ENCODE measurements around the gene GCN1. TPM values are rescaled to one million over a fixed set of nuclear protein-coding genes. Genes with fewer than 3 reads are reported as not detected.

The GCN1 gene
- polyA plus RNA-seq, 2 of the 4 experiments (the other 2 are of a cell fraction): 43.2 to 64.1 TPM

- peak overlapping the region; percentile 93 for H3K4me3 ChIP-seq
- ChIA-PET CTCF (interaction anchor here (1.0 to 18.1 kb wide), 3 partner anchors 25 to 78 kb away, joined by 3 to 308 read pairs (median 4); no protein-coding TSS in a partner anchor), POLR2A (interaction anchor here (1.7 to 5.9 kb wide), 7 partner anchors 17 to 92 kb away, joined by 15 to 132 read pairs (median 30); partner anchors contain the start of genes RNU4-1 and RNU4-2)
- WGBS (ENCODE audit: missing lambda C conversion rate): 2% methylated on average over 12 of the region's 12 CpGs
- no peak for TF ChIP-seq MAZ (IDR thresholded peaks at IDR 0.05; ENCODE audit: borderline replicate concordance, low read depth, low read length)
- no peak for TF ChIP-seq KDM1A (IDR thresholded peaks at IDR 0.05; ENCODE audit: low read depth)
- TF ChIP-seq CEBPB (IDR thresholded peaks at IDR 0.05): peak in 1 of 2 experiments; percentile 30; a peak in 1 of 4 replicates
- TF ChIP-seq FOSB (CRISPR knock-in tag; IDR thresholded peaks at IDR 0.05): peak; percentile 88
- TF ChIP-seq EP300 (IDR thresholded peaks at IDR 0.05): no peak
- no peak for TF ChIP-seq USF2 (IDR thresholded peaks at IDR 0.05)
- TF ChIP-seq RAD21 (conservative IDR thresholded peaks at IDR 0.05 in 1 of 2, IDR thresholded peaks at IDR 0.05 in 1 of 2): no peak
- peak; percentile 45; the same call in 1 of the 2 replicates for TF ChIP-seq HOXA7 (CRISPR knock-in tag; IDR thresholded peaks at IDR 0.05)
- no peak for TF ChIP-seq CBX2 (IDR thresholded peaks at IDR 0.05; ENCODE audit: borderline replicate concordance, low read depth)
- TF ChIP-seq HMGXB4 (CRISPR knock-in tag; IDR thresholded peaks at IDR 0.05; ENCODE audit: borderline replicate concordance): no peak
- TF ChIP-seq PBX3 (IDR thresholded peaks at IDR 0.05): no peak
- no peak for TF ChIP-seq RFX5 (IDR thresholded peaks at IDR 0.05)
- TF ChIP-seq HOXB5 (CRISPR knock-in tag; IDR thresholded peaks at IDR 0.05): no peak
- TF ChIP-seq ELK1 (IDR thresholded peaks at IDR 0.05; ENCODE audit: low read depth, low read length): no peak
- TF ChIP-seq ZC3H11A (IDR thresholded peaks at IDR 0.05): no peak
- no peak; the same call in 1 of the 2 replicates for TF ChIP-seq KDM5A (IDR thresholded peaks at IDR 0.05)
- TF ChIP-seq MAFK (IDR thresholded peaks at IDR 0.05; ENCODE audit: partially characterized antibody): peak; percentile 37
- no peak for TF ChIP-seq FOSL2 (IDR thresholded peaks at IDR 0.05)
- peak; percentile 55 for TF ChIP-seq FOSL2 (CRISPR knock-in tag; IDR thresholded peaks at IDR 0.05)
- peak; percentile 13; the same call in 1 of the 2 replicates for TF ChIP-seq MAX (IDR thresholded peaks at IDR 0.05)
- 0 out of 2 replicates have a peak, but pooled peaks have one; percentile 26 for TF ChIP-seq GATA3 (IDR thresholded peaks at IDR 0.05; ENCODE audit: borderline replicate concordance)
- TF ChIP-seq RARB (CRISPR knock-in tag; IDR thresholded peaks at IDR 0.05): peak; percentile 7; the same call in 1 of the 2 replicates
- no peak for TF ChIP-seq HES2 (IDR thresholded peaks at IDR 0.05)
- peak overlapping the region; percentile 92 for H3K27ac ChIP-seq
- ATAC-seq: no peak
- H3K4me2 ChIP-seq: peak overlapping the region; percentile 99
- peaks cover 43% of the 10 kb centered on the region for H3K4me1 ChIP-seq
- no peaks in the 10 kb centered on the region for H3K9me3 ChIP-seq
- no peak for FAIRE-seq
- DNase-seq (ENCODE audit: low read depth in 1 of 2, low spot score in 1 of 2): no peak
These were observed 5.2 kb upstream of the GCN1 start for GRCh38 chr12:120199595-120200306.
